SK-N-SH (cell line): ENCODE results near the gene DDX4. TPM values are rescaled to one million over a fixed set of nuclear protein-coding genes. Genes with fewer than 3 reads are reported as not detected.

Source experiments
- CTCF ChIA-PET: fragments of 300-600, 350-600 bp; formaldehyde crosslinking; extraction: SDS; loops from one replicate; lab custom pipeline; 2021; lab: Yijun Ruan, JAX
- POLR2A ChIA-PET: fragments of 350-600 bp; sonication (Branson Sonifier 250); formaldehyde crosslinking; extraction: SDS; loops from one replicate; lab custom pipeline; 2020; ENCODE audit warnings: antibody characterized with exemption, inconsistent platforms; lab: Yijun Ruan, JAX
- DNase-seq: peaks from one replicate; pipeline ENCODE4 v3.0.0; 2012
- H2AFZ ChIP-seq: fragments of 200-600 bp; sonication (generic); 2 replicates; pipeline ENCODE4 v1.8.1; 2016; ENCODE audit warnings: antibody characterized with exemption, mild to moderate bottlenecking, low read depth
- H3F3A ChIP-seq: fragments of 200-600 bp; sonication (generic); replicated peaks from 2 replicates; pipeline ENCODE3; 2016; ENCODE audit warnings: antibody characterized with exemption, mild to moderate bottlenecking; ENCODE audit not compliant: insufficient read depth
- H3K27ac ChIP-seq, 2 experiments: fragments of 200-500 bp in 1 of 2; fragments of 200-600 bp in 1 of 2; sonication (Bioruptor generic) in 1 of 2; sonication (generic), shearing (Covaris generic) in 1 of 2; 2 replicates each; pipeline versions ENCODE4 v1.5.1 to v1.6.1; 2014 to 2016; ENCODE audit warnings: low read depth in 2 of 2, inconsistent platforms in 1 of 2, low read length in 1 of 2, mild to moderate bottlenecking in 1 of 2, mixed read lengths in 1 of 2
- H3K27me3 ChIP-seq: fragments of 200-600 bp; sonication (generic), shearing (Covaris generic); 2 replicates; pipeline ENCODE4 v1.6.1; 2016; ENCODE audit warnings: mixed run types; ENCODE audit not compliant: insufficient read depth
- H3K36me3 ChIP-seq, 2 experiments: fragments of 200-500 bp in 1 of 2; fragments of 200-600 bp in 1 of 2; sonication (Bioruptor generic) in 1 of 2; sonication (generic) in 1 of 2; replicated peaks in 1 of 2; 2 replicates each; pipeline versions ENCODE3 to v1.5.1; 2014 to 2016; ENCODE audit warnings: low read length in 1 of 2, mild to moderate bottlenecking in 1 of 2; ENCODE audit not compliant: insufficient read depth in 2 of 2, control insufficient read depth in 1 of 2
- H3K4me1 ChIP-seq, 2 experiments: fragments of 200-500 bp in 1 of 2; fragments of 200-600 bp in 1 of 2; sonication (Bioruptor generic) in 1 of 2; sonication (generic), shearing (Covaris generic) in 1 of 2; 2 replicates each; pipeline versions ENCODE4 v1.5.1 to v1.6.1; 2014 to 2016; ENCODE audit warnings: low read depth in 1 of 2, low read length in 1 of 2, mixed run types in 1 of 2; ENCODE audit not compliant: insufficient read depth in 2 of 2, control insufficient read depth in 1 of 2
- H3K4me2 ChIP-seq: fragments of 200-600 bp; sonication (generic), shearing (Covaris generic); 2 replicates; pipeline ENCODE4 v1.6.1; 2017; ENCODE audit warnings: mixed run types
- H3K4me3 ChIP-seq, 2 experiments: fragments of 200-500 bp in 1 of 2; fragments of 200-600 bp in 1 of 2; sonication (Bioruptor generic) in 1 of 2; sonication (generic), shearing (Covaris generic) in 1 of 2; 2 replicates each; pipeline versions ENCODE4 v1.5.1 to v1.8.1; 2014 to 2016; ENCODE audit warnings: low read depth in 2 of 2, inconsistent platforms in 1 of 2, low read length in 1 of 2, mild to moderate bottlenecking in 1 of 2, mixed read lengths in 1 of 2, moderate library complexity in 1 of 2
- H3K79me2 ChIP-seq: fragments of 200-600 bp; sonication (generic); 2 replicates; pipeline ENCODE4 v1.8.1; 2017; ENCODE audit warnings: mild to moderate bottlenecking; ENCODE audit not compliant: insufficient read depth
- H3K9ac ChIP-seq: fragments of 200-600 bp; sonication (generic); 2 replicates; pipeline ENCODE4 v1.6.1; 2017; ENCODE audit warnings: mixed run types
- H3K9me2 ChIP-seq: fragments of 200-600 bp; sonication (generic); 2 replicates; pipeline ENCODE4 v1.6.1; 2017; ENCODE audit warnings: mixed run types
- H3K9me3 ChIP-seq: fragments of 200-600 bp; sonication (generic); 2 replicates; pipeline ENCODE4 v1.6.1; 2017; ENCODE audit warnings: mixed run types, mild to moderate bottlenecking, moderate library complexity
- H4K20me1 ChIP-seq: fragments of 200-600 bp; sonication (generic); 2 replicates; pipeline ENCODE4 v1.6.1; 2017; ENCODE audit warnings: mild to moderate bottlenecking, mixed run types; ENCODE audit not compliant: insufficient read depth
- CHD2 ChIP-seq: fragments of 150-350 bp; IDR thresholded peaks from 2 replicates; pipeline ENCODE4 v1.6.1; 2018; ENCODE audit warnings: low read length; ENCODE audit not compliant: partially characterized antibody
- ELF1 ChIP-seq: IDR thresholded peaks from 2 replicates; pipeline ENCODE4 v1.4.0; 2012
- EP300 ChIP-seq, 2 experiments: IDR thresholded peaks; 2 replicates each; pipeline versions ENCODE4 v1.4.0 to v1.6.1; 2012; ENCODE audit warnings: borderline replicate concordance in 1 of 2, low read depth in 1 of 2, low read length in 1 of 2
- EZH2phosphoT487 ChIP-seq: fragments of 200-600 bp; sonication (generic); IDR thresholded peaks from 2 replicates; pipeline ENCODE4 v1.6.1; 2017; ENCODE audit warnings: low read depth, mixed run types, mild to moderate bottlenecking, antibody characterized with exemption, moderate library complexity, borderline replicate concordance
- FOSL2 ChIP-seq: IDR thresholded peaks from 2 replicates; pipeline ENCODE4 v1.4.0; 2012; ENCODE audit warnings: low read depth, mild to moderate bottlenecking, moderate library complexity, borderline replicate concordance
- JUND ChIP-seq: IDR thresholded peaks from 2 replicates; pipeline ENCODE4 v1.4.0; 2012
- MXI1 ChIP-seq: IDR thresholded peaks from 2 replicates; pipeline ENCODE4 v1.6.1; 2012; ENCODE audit warnings: mild to moderate bottlenecking, low read depth, low read length, improper control_type of control experiment
- NFIC ChIP-seq: IDR thresholded peaks from 2 replicates; pipeline ENCODE4 v1.4.0; 2012; ENCODE audit warnings: borderline replicate concordance
- NRF1 ChIP-seq: IDR thresholded peaks from 2 replicates; pipeline ENCODE4 v1.6.1; 2012; ENCODE audit warnings: low read depth, mild to moderate bottlenecking, low read length
- PBX3 ChIP-seq: IDR thresholded peaks from 2 replicates; pipeline ENCODE4; 2012
- POLR2AphosphoS5 ChIP-seq: IDR thresholded peaks from 2 replicates; pipeline ENCODE4 v1.6.1; 2012; ENCODE audit warnings: low read depth, low read length
- RFX5 ChIP-seq: IDR thresholded peaks from 2 replicates; pipeline ENCODE4 v1.6.1; 2012; ENCODE audit warnings: mild to moderate bottlenecking, improper control_type of control experiment, low read length
- TCF12 ChIP-seq: IDR thresholded peaks from 2 replicates; pipeline ENCODE4 v1.4.0; 2012
- TEAD4 ChIP-seq: IDR thresholded peaks from 2 replicates; pipeline ENCODE4 v1.4.0; 2012; ENCODE audit warnings: mild to moderate bottlenecking, borderline replicate concordance; ENCODE audit not compliant: insufficient read depth
- USF2 ChIP-seq: fragments of 150-350 bp; IDR thresholded peaks from 2 replicates; pipeline ENCODE4 v1.6.1; 2017; ENCODE audit warnings: antibody characterized with exemption, low read length, low read depth, borderline replicate concordance
- WGBS: methylation state at CpG from one replicate; pipeline ENCODE4 v1.1.6; 2017; ENCODE audit warnings: low lambda C conversion rate; 5-methylcytosine and 5-hydroxymethylcytosine counted together
- polyA plus RNA-seq, 3 experiments: library from polyadenylated mRNA; depleted of rRNA; stranded (reverse); fragments of >200 nt; gene quantifications; 2 replicates each; pipeline ENCODE4 v1.2.3, GENCODE V29; 2012
- TF ChIP-seq, protein P1 (sequence below): IDR thresholded peaks from 2 replicates; pipeline ENCODE4 v1.6.1; 2012; ENCODE audit warnings: mild to moderate bottlenecking, low read depth, low read length, moderate library complexity
- TF ChIP-seq, protein P2 (sequence below): fragments of 150-350 bp; IDR thresholded peaks from 2 replicates; pipeline ENCODE4 v1.6.1; 2016; ENCODE audit warnings: mild to moderate bottlenecking, low read depth, low read length
- TF ChIP-seq, protein P3 (sequence below): IDR thresholded peaks from 2 replicates; pipeline ENCODE4 v1.4.0; 2012; ENCODE audit warnings: low read depth, borderline replicate concordance

DDX4 gene
- polyA plus RNA-seq, 1 of the 3 experiments (the other 2 are of a cell fraction) = not detected

GRCh38 chr5:55823151-55823796, 85.4 kb downstream of the DDX4 start:
- Histone ChIP-seq H4K20me1 (no peaks in the 10 kb centered on the region), H3K27me3 (peaks cover 10% of the 10 kb centered on the region; the same call in 1 of the 2 replicates), H3K9me3 (no peaks in the 10 kb centered on the region), H3K27ac (no peak overlapping the region), H3K36me3 (no peaks in the 10 kb centered on the region), H3K79me2 (no peaks in the 10 kb centered on the region), H3K9ac (no peak overlapping the region), H3K9me2 (no peaks in the 10 kb centered on the region), H3F3A (no peaks in the 10 kb centered on the region)
- WGBS = 92% methylated on average over 1 of the region's 1 CpG
- CTCF ChIA-PET = no interaction called here
- POLR2A ChIA-PET = no interaction called here
- DNase-seq = no peak
- TF ChIP-seq MXI1 = no peak
- TF ChIP-seq TEAD4 = no peak
- TF ChIP-seq, protein P1, sequence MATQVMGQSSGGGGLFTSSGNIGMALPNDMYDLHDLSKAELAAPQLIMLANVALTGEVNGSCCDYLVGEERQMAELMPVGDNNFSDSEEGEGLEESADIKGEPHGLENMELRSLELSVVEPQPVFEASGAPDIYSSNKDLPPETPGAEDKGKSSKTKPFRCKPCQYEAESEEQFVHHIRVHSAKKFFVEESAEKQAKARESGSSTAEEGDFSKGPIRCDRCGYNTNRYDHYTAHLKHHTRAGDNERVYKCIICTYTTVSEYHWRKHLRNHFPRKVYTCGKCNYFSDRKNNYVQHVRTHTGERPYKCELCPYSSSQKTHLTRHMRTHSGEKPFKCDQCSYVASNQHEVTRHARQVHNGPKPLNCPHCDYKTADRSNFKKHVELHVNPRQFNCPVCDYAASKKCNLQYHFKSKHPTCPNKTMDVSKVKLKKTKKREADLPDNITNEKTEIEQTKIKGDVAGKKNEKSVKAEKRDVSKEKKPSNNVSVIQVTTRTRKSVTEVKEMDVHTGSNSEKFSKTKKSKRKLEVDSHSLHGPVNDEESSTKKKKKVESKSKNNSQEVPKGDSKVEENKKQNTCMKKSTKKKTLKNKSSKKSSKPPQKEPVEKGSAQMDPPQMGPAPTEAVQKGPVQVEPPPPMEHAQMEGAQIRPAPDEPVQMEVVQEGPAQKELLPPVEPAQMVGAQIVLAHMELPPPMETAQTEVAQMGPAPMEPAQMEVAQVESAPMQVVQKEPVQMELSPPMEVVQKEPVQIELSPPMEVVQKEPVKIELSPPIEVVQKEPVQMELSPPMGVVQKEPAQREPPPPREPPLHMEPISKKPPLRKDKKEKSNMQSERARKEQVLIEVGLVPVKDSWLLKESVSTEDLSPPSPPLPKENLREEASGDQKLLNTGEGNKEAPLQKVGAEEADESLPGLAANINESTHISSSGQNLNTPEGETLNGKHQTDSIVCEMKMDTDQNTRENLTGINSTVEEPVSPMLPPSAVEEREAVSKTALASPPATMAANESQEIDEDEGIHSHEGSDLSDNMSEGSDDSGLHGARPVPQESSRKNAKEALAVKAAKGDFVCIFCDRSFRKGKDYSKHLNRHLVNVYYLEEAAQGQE = no peak
- TF ChIP-seq NRF1 = no peak
- TF ChIP-seq EP300 (IDR thresholded peaks at IDR 0.05; ENCODE audit: borderline replicate concordance in 1 of 2, low read depth in 1 of 2, low read length in 1 of 2) = no peak
- no peak for TF ChIP-seq NFIC
- no peak for TF ChIP-seq TCF12
- TF ChIP-seq ELF1 = no peak
- TF ChIP-seq POLR2AphosphoS5 = no peak
- TF ChIP-seq CHD2 = no peak
- no peak for TF ChIP-seq FOSL2
- TF ChIP-seq, all 33 proteins: peak for 0
- no peak overlapping the region for H3K4me2 ChIP-seq
- H2AFZ ChIP-seq = no peak overlapping the region
- peaks cover 0 to 5% of the 10 kb centered on the region in 2 experiments; a peak in 2 of 4 replicates for H3K4me1 ChIP-seq
- no peak overlapping the region for H3K4me3 ChIP-seq

- H3K4me2 ChIP-seq = no peak overlapping the region
- no peaks in the 10 kb centered on the region for H3F3A ChIP-seq
- H3K9ac ChIP-seq = no peak overlapping the region
- H3K9me2 ChIP-seq = no peaks in the 10 kb centered on the region
- CTCF ChIA-PET = interaction anchor here (0.6 kb wide), 1 partner anchor 31 kb away, joined by 3 read pairs; no protein-coding TSS in a partner anchor
- no peaks in the 10 kb centered on the region for H3K9me3 ChIP-seq
- POLR2A ChIA-PET = no interaction called here
- no peaks in the 10 kb centered on the region for H3K4me1 ChIP-seq
- no peaks in the 10 kb centered on the region for H3K36me3 ChIP-seq
- H2AFZ ChIP-seq = no peak overlapping the region
- no peak for DNase-seq
- no peak overlapping the region for H3K4me3 ChIP-seq
- no peak overlapping the region for H3K27ac ChIP-seq
- H4K20me1 ChIP-seq = no peaks in the 10 kb centered on the region
- no peaks in the 10 kb centered on the region for H3K27me3 ChIP-seq
- H3K79me2 ChIP-seq = no peaks in the 10 kb centered on the region
- WGBS = 77% methylated on average over 3 of the region's 3 CpGs
- TF ChIP-seq, protein P2, sequence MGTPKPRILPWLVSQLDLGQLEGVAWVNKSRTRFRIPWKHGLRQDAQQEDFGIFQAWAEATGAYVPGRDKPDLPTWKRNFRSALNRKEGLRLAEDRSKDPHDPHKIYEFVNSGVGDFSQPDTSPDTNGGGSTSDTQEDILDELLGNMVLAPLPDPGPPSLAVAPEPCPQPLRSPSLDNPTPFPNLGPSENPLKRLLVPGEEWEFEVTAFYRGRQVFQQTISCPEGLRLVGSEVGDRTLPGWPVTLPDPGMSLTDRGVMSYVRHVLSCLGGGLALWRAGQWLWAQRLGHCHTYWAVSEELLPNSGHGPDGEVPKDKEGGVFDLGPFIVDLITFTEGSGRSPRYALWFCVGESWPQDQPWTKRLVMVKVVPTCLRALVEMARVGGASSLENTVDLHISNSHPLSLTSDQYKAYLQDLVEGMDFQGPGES = no peak
- TF ChIP-seq, protein P3, sequence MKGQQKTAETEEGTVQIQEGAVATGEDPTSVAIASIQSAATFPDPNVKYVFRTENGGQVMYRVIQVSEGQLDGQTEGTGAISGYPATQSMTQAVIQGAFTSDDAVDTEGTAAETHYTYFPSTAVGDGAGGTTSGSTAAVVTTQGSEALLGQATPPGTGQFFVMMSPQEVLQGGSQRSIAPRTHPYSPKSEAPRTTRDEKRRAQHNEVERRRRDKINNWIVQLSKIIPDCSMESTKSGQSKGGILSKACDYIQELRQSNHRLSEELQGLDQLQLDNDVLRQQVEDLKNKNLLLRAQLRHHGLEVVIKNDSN = no peak
- TF ChIP-seq RFX5 (no peak), USF2 (no peak), EZH2phosphoT487 (no peak), PBX3 (no peak), JUND (no peak), POLR2AphosphoS5 (no peak)
Observed at GRCh38 chr5:55829956-55830355, 92.1 kb downstream of the DDX4 start.
